Measurements from ENCODE around the gene FMNL2. TPM values are rescaled to one million over a fixed set of nuclear protein-coding genes. Genes with fewer than 3 reads are reported as not detected.

The FMNL2 gene
- total RNA-seq, 4 donors from 2014 or later, result 23.5 to 28.0 (median 23.8) TPM

DNA sequence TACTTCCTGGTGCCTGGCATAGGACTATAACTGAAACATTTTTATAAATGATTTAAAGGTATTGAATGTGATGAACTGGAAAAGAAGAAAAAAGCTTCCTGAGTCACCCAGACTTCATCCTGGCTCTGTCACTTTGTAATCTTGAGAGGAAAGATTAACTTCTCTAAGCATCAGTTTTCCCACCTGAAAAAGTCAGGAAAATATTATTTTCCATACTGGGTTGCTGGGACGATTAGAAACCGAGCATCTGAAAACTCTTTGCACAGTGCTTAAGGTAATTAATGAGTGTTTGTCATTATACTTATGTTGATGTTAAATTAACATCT lies 71.8 kb downstream of the FMNL2 start:
- H3K4me1 ChIP-seq, result peaks cover 48 to 77% (median 57%) of the 10 kb centered on the region in 4 donors
- no peaks in the 10 kb centered on the region for H3K9me3 ChIP-seq
- H3K36me3 ChIP-seq, result no peaks in the 10 kb centered on the region
- no peak for DNase-seq (ENCODE audit: extremely low spot score)
- H3K27me3 ChIP-seq, result no peaks in the 10 kb centered on the region
- H3K4me3 ChIP-seq, result peak overlapping the region; percentile 11 to 25 (median 19)
- H3K27ac ChIP-seq (replicated peaks in 1 of 4), result peak overlapping the region in 2 of 4 donors; percentile 3 to 12
- intact Hi-C loops (cut with DNase I), result loop anchor here (5.0 kb wide), 1 partner anchor 69 kb away; the partner anchor contains the start of gene FMNL2
- no peak for TF ChIP-seq EP300 (IDR thresholded peaks at IDR 0.05)
- no peak for TF ChIP-seq POLR2AphosphoS5 (IDR thresholded peaks at IDR 0.05)
- TF ChIP-seq POLR2A (IDR thresholded peaks at IDR 0.05; ENCODE audit: low read depth), result no peak
- no peak for TF ChIP-seq CTCF (IDR thresholded peaks at IDR 0.05)
- 58% methylated on average over 2 of the region's 2 CpGs for WGBS

DNA sequence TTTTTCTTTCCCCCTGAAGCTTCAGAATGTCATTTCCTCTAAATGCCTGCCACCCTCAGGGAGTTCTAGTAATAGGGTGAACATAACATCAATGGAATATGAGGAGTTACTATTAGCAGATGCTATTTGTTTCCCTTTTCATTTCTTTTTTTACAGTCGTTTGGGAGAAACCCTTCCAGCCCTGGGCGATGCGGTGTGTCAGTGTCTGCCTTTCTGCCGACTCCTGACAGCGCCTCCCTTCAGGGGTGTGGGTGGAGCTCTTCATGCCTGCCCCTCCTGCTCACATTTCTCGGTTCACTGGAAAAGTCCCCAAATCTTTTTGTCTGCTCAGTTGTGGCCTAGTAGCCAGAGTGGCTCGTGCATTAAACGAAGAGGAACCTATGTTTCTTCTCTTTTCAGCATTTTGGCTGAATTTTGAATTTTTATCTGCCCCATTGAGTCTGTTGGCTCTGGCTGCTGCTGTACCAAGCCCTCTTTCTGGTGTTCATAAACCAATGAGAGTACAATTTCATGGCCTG lies 72.3 kb downstream of the FMNL2 start:
- intact Hi-C loops (cut with DNase I), result loop anchor here (5.0 kb wide), 1 partner anchor 70 kb away; the partner anchor contains the start of gene FMNL2
- Histone ChIP-seq H3K4me3 (peak overlapping the region; percentile 11 to 25 (median 19)), H3K36me3 (no peaks in the 10 kb centered on the region), H3K9me3 (no peaks in the 10 kb centered on the region), H3K27me3 (no peaks in the 10 kb centered on the region), H3K27ac (replicated peaks in 1 of 4) (peak overlapping the region; percentile 3 to 35 (median 11)), H3K4me1 (peaks cover 45 to 77% (median 58%) of the 10 kb centered on the region in 4 donors)
- no peak for TF ChIP-seq CTCF (IDR thresholded peaks at IDR 0.05)
- TF ChIP-seq POLR2AphosphoS5 (IDR thresholded peaks at IDR 0.05), result peak in 1 of 2 donors; percentile 40
- no peak for TF ChIP-seq EP300 (IDR thresholded peaks at IDR 0.05)
- no peak for TF ChIP-seq POLR2A (IDR thresholded peaks at IDR 0.05; ENCODE audit: low read depth)
- peak; percentile 90 for DNase-seq (ENCODE audit: extremely low spot score)
- WGBS, result 13% methylated on average over 8 of the region's 8 CpGs

DNA sequence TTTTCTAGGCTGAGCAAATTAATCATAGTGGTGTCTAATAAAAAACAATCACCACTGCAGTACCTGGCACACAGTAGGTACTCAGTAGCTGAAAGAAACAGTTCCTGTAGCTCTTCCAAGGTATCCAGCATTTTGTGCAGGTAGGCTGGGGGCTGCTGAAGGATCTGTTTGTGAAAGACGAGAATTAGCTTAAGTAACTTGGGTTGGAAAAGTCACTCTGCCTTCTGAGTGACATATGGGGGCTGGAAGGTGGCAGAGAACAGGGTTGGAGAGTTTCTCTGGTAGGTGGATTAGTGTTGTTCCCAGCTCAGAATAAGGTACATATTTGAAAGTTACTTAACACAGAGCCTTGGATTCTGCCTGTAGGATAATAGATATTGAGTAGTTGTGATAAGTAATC lies 72.8 kb downstream of the FMNL2 start:
- no peak for TF ChIP-seq CTCF (IDR thresholded peaks at IDR 0.05)
- no peak for TF ChIP-seq EP300 (IDR thresholded peaks at IDR 0.05)
- no peak for TF ChIP-seq POLR2A (IDR thresholded peaks at IDR 0.05; ENCODE audit: low read depth)
- no peak for TF ChIP-seq POLR2AphosphoS5 (IDR thresholded peaks at IDR 0.05)
- Histone ChIP-seq H3K9me3 (no peaks in the 10 kb centered on the region), H3K4me3 (no peak overlapping the region), H3K4me1 (peaks cover 40 to 71% (median 55%) of the 10 kb centered on the region in 4 donors), H3K27ac (replicated peaks in 1 of 4) (peak overlapping the region; percentile 3 to 35 (median 11)), H3K27me3 (no peaks in the 10 kb centered on the region), H3K36me3 (no peaks in the 10 kb centered on the region)
- peak; percentile 42 for DNase-seq (ENCODE audit: extremely low spot score)
- intact Hi-C loops (cut with DNase I), result loop anchor here (5.0 kb wide), 1 partner anchor 71 kb away; the partner anchor contains the start of gene FMNL2
- 100% methylated on average over 1 of the region's 1 CpG for WGBS

DNA sequence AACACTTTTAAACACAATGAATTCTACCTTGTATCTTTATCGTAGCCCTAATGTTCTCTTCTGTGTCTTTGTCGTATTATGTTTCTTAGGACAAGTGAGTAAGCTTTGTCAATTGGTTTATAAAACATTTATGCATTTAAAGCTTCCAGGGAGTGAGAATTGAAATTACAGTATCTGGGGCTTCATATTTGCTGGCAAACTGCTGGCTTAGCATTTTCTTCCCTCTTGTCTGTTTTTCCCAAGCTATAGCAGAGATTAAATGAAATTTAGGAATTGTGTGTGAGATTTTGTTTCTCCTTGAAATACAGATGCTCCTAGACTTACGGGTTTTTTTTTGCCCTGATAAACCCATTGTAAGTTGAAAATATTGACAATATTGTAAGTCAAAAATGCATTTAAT lies 73.3 kb downstream of the FMNL2 start:
- Histone ChIP-seq H3K36me3 (no peaks in the 10 kb centered on the region), H3K4me1 (peaks cover 35 to 67% (median 52%) of the 10 kb centered on the region in 4 donors), H3K4me3 (no peak overlapping the region), H3K27ac (replicated peaks in 1 of 4) (no peak overlapping the region), H3K9me3 (no peaks in the 10 kb centered on the region), H3K27me3 (no peaks in the 10 kb centered on the region)
- intact Hi-C loops (cut with DNase I), result loop anchor here (5.0 kb wide), 1 partner anchor 71 kb away; the partner anchor contains the start of gene FMNL2
- no peak for DNase-seq (ENCODE audit: extremely low spot score)
- TF ChIP-seq EP300 (IDR thresholded peaks at IDR 0.05), result no peak
- 92% methylated on average over 3 of the region's 3 CpGs for WGBS

DNA sequence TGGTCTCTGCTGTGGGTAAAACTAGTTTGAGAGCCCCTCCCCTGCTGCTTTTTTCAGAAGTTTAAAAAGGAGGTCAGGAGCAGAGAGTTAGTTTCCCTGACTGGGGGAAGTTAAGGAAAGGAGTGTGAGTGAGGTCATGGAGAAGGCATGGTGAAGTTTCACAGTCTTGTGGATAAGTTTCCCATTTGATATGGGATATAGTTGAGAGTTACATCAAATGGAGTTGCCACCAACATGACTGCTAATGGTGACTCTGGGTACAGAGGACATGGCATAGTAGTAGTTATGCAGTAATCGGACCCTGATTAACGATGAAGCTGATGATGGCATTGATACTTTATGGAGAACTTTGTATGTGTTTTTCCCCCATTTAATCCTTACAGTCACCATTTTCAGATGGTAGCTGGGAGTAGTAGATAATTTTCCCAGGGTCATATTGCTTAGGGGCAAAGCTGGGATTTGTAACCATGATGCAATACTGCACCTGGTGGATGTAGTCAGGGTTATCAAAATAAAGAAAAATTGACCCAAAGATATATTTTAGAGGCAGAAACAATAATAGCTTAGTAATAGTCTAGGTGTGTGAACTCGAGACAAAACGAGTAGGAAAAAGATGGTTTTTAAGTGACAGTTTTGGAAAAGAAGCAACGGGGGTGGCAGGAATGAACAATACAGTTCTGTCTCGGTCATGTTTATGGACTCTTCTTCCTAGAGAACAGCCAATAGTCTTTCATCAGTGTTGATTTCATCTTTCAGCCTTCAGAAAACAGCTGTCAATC lies 74.6 kb downstream of the FMNL2 start:
- 93% methylated on average over 6 of the region's 6 CpGs for WGBS
- intact Hi-C loops (cut with DNase I), result loop anchor here (5.0 kb wide), 1 partner anchor 72 kb away; the partner anchor contains the start of gene FMNL2
- H3K27me3 ChIP-seq, result no peaks in the 10 kb centered on the region
- no peaks in the 10 kb centered on the region for H3K36me3 ChIP-seq
- H3K4me1 ChIP-seq, result peaks cover 28 to 54% (median 46%) of the 10 kb centered on the region in 4 donors
- H3K4me3 ChIP-seq, result no peak overlapping the region
- no peak for TF ChIP-seq POLR2AphosphoS5 (IDR thresholded peaks at IDR 0.05)
- TF ChIP-seq EP300 (IDR thresholded peaks at IDR 0.05), result no peak
- TF ChIP-seq CTCF (IDR thresholded peaks at IDR 0.05), result no peak
- TF ChIP-seq POLR2A (IDR thresholded peaks at IDR 0.05; ENCODE audit: low read depth), result no peak
- H3K9me3 ChIP-seq, result no peaks in the 10 kb centered on the region
- no peak for DNase-seq (ENCODE audit: extremely low spot score)
- no peak overlapping the region for H3K27ac ChIP-seq (replicated peaks in 1 of 4)

Data from esophagus muscularis mucosa (tissue), 4 donors.